GM21576 (cell line): ENCODE measurements around the gene RPS6KA3.

Experiments used
- ATAC-seq: cut with Tn5 transposase; IDR thresholded peaks from one replicate; pipeline ENCODE4 v1.9.1; 2021; ENCODE audit warnings: mild to moderate bottlenecking, moderate library complexity; ENCODE audit not compliant: unreplicated experiment

RPS6KA3 gene

DNA sequence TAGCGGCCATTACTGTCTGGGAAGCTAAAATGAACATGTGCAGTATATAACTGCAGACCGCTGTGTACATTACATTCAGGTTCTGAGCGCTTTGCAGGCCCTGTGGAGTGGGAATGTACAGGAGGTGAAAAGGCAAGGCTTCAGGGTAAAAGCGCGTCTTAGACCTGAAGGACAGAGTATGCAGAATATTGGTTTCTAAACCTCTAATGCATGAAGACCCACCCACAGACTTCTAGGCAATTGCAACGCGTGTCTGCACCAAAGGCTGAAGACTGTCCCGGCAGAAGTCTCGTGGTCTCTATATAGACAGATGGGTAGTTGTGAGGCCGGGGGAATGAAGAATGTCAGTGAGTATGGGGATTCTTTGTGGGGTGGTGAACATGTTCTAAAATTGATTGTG lies 155.4 kb downstream of the RPS6KA3 start:
- no peak for ATAC-seq

DNA sequence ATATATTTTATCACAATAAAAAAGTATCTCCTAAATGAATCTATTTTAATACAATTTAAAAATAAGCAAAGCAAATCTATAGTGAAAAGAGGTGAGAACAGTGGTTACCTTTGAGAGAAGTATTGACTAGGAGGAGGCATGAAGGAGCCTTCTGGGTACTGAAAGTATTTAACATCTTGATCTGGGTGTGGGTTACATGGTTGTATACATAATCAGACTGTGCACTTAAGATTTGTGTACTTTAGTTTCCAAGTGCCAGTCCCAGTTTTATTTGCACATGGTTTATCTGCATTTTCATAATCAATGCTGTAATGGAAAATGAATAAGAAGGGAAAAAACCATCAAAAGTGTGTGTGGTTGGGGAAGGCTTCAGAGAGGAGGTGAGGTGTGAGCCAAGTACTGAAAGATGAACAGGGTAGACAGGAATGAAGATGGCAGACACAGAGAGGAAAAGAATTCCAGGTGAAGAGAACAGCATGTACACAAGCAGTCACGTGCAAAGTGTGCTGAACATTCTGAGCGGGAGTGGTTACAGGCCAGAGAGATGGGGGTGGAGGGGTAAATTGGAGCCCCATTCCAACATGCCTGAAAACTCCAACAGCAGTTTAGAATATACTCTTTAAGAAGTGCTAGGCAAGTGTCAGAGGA lies 164.7 kb downstream of the RPS6KA3 start:
- no peak for ATAC-seq
